Skeletal muscle cell (primary cell): ENCODE measurements around the gene AP5B1.

ENCODE experiments used
- DNase-seq: peaks from one replicate; pipeline ENCODE4 v3.0.0-alpha.2; 2010; ENCODE audit warnings: low read depth
- H3K4me3 ChIP-seq: 2 replicates; pipeline ENCODE4 v1.5.1; 2011; ENCODE audit warnings: low read depth, mild to moderate bottlenecking, control low read depth, low read length, moderate library complexity

AP5B1 gene

GRCh38 chr11:65780770-65781151 is at the start of gene AP5B1:
Gene AP5B1 (minus strand): TSS chr11:65780976. CDS start chr11:65780591, 385 bp downstream.
- DNase-seq, result no peak

GRCh38 chr11:65829459-65829858 is 48.7 kb upstream of the AP5B1 start:
- DNase-seq, result no peak

More at GRCh38 chr11:65780770-65781151, at the start of gene AP5B1:
- peak within 1 kb of the TSS; percentile 77 for H3K4me3 ChIP-seq

GRCh38 chr11:65826984-65827735 is 46.4 kb upstream of the AP5B1 start:
- DNase-seq, result no peak
- H3K4me3 ChIP-seq, result no peak overlapping the region

More at GRCh38 chr11:65829459-65829858, 48.7 kb upstream of the AP5B1 start:
- no peak overlapping the region for H3K4me3 ChIP-seq

GRCh38 chr11:65822776-65823528 is 42.2 kb upstream of the AP5B1 start:
- DNase-seq, result no peak

GRCh38 chr11:65821107-65821506 is 40.3 kb upstream of the AP5B1 start:
- DNase-seq, result no peak
- H3K4me3 ChIP-seq, result no peak overlapping the region

More at GRCh38 chr11:65822776-65823528, 42.2 kb upstream of the AP5B1 start:
- H3K4me3 ChIP-seq, result no peak overlapping the region

- peak overlapping the region; percentile 56 for H3K4me3 ChIP-seq
- DNase-seq, result peak; percentile 22
These were observed 37.3 kb upstream of the AP5B1 start for GRCh38 chr11:65817835-65818680.

- no peak for DNase-seq
These were observed 36.6 kb upstream of the AP5B1 start for GRCh38 chr11:65817312-65817834.

GRCh38 chr11:65816696-65817095 is 35.9 kb upstream of the AP5B1 start:
- H3K4me3 ChIP-seq, result no peak overlapping the region
- no peak for DNase-seq

More at GRCh38 chr11:65817312-65817834, 36.6 kb upstream of the AP5B1 start:
- peak overlapping the region; percentile 56 for H3K4me3 ChIP-seq

- no peak for DNase-seq
- no peak overlapping the region for H3K4me3 ChIP-seq
These were observed 34.3 kb upstream of the AP5B1 start for GRCh38 chr11:65814986-65815565.

- no peak for DNase-seq
These were observed 33.6 kb upstream of the AP5B1 start for GRCh38 chr11:65814131-65814985.

GRCh38 chr11:65811764-65812475 is 31.1 kb upstream of the AP5B1 start:
- no peak for DNase-seq
- H3K4me3 ChIP-seq, result no peak overlapping the region

More at GRCh38 chr11:65814131-65814985, 33.6 kb upstream of the AP5B1 start:
- H3K4me3 ChIP-seq, result no peak overlapping the region

GRCh38 chr11:65810046-65810868 is 29.5 kb upstream of the AP5B1 start:
- DNase-seq, result no peak
- H3K4me3 ChIP-seq, result no peak overlapping the region

- no peak overlapping the region for H3K4me3 ChIP-seq
- DNase-seq, result no peak
These were observed 28.7 kb upstream of the AP5B1 start for GRCh38 chr11:65809496-65809895.

GRCh38 chr11:65808744-65809341 is 28.1 kb upstream of the AP5B1 start:
- H3K4me3 ChIP-seq, result no peak overlapping the region
- DNase-seq, result no peak

- DNase-seq, result no peak
- H3K4me3 ChIP-seq, result no peak overlapping the region
These were observed 26.2 kb upstream of the AP5B1 start for GRCh38 chr11:65806979-65807378.

- no peak for DNase-seq
- H3K4me3 ChIP-seq, result no peak overlapping the region
These were observed 23.2 kb upstream of the AP5B1 start for GRCh38 chr11:65803797-65804492.
